NCI-H2227 (cell line): ENCODE data around the gene WDR93.

Source experiments
- DNase-seq: peaks from one replicate; lab custom pipeline; 2025; ENCODE audit not compliant: unreplicated experiment; lab: John Stamatoyannopoulos, UW

The WDR93 gene

DNA sequence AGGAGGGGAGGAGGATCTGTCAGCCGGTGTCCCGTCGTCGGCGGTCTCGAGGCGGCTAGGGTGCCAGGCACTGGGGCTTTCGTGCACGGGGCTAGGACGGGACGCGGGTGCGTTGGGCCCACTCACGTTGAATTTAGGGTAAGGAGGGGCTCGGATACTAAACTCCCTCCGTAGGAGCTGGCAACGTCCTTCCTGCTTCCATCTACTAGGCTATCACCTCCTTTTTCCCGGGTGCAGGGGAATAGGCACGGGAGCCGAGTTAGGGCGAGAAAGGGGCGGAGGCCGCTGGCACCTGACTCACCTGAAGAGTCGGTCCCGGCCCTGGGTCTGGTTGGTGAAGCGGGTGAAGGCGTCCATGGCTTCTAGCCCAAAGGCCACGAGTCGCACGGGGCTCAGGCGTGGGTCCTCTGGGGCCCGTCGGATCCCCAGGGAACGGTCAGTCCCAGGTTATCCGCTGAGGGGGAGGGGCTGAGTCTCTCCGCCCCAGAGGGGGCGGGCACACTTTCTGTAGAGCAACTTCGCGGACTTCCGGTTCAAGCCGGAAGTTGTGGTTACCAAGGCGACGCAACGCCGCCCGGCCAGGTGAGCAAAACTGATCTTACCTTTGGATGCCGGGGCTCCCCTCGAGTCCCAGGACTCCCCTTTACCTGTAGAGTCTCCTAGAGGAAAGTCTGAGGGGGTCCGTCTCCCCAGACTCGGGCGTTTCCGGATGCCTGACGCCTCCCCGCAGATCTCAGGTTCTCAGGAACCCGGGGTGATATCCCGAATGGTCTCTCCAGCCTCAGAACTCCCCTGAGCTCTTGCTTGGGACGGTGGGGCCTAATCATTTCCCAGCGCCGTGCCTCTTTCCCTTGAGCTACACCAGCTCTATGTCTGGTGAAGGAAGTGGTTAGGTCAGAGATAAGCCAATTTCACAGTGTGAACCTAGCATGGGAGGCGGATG is at the start of gene WDR93, which contains the start of gene PEX11A:
Gene WDR93 (plus strand): TSS at position 536 of the 943 bp plus-strand sequence. CDS start 10,936 bp downstream, outside the sequence.
Gene PEX11A (minus strand): TSS at position 479 of the 943 bp plus-strand sequence. CDS start 122 bp downstream, at position 357.
- peak; percentile 82 for DNase-seq

DNA sequence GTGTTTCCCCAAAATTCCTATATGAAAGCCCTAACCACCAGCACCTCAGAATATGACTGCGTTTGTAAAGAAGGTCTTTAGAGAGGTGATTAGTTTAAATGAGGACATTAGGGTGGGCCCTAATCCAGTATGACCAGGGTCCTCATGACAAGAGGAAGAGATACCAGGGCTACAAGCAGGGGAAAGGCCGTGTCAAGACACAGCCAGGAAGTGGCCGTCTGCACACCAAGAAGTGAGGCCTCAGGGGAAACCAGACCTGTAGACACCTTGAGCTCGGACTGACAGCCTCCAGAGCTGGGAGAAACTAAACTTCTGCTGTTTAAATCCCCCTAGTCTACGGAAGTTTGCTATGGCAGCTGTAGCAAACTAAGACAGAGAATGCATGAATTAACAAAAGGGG is 49.6 kb upstream of the WDR93 start:
- no peak for DNase-seq

GRCh38 chr15:89642106-89642505 is 48.5 kb upstream of the WDR93 start:
- DNase-seq: no peak

GRCh38 chr15:89645680-89646079 is 44.9 kb upstream of the WDR93 start:
- no peak for DNase-seq

DNA sequence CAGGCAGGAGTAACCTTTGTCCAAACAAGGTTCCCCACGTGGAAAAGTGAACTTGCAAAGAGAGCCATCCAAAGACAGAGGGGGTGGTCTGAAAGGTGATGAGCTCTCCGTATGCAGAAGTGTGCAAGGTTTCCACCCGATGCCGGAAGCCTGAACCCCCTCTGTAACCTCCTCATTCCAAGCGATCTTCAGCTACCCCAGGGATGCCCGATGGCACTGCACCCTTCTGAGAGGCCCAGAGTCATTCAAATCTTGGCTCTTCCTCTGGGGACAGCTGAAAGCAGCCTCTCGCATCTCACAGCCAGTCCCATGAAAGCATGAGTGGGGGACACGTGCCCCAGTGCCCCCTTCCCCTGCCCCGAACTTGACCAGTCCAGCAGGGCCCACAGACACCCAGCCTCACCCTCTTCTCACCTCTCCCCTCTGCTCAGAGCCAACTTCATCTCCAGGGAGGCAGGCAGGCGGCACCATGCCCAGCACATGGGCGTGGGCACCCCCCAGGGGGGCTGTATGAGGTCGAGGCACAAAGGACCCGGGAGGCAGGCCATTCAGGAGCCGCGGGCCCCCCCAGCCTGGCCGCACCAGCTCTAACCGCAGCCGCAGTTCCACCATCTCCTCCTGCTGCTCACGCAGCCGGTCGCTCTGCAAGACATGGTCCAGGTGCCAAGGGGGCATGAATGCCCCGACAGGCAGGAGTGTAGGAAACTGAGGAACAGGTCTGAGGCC is 44.0 kb upstream of the WDR93 start:
- no peak for DNase-seq

DNA sequence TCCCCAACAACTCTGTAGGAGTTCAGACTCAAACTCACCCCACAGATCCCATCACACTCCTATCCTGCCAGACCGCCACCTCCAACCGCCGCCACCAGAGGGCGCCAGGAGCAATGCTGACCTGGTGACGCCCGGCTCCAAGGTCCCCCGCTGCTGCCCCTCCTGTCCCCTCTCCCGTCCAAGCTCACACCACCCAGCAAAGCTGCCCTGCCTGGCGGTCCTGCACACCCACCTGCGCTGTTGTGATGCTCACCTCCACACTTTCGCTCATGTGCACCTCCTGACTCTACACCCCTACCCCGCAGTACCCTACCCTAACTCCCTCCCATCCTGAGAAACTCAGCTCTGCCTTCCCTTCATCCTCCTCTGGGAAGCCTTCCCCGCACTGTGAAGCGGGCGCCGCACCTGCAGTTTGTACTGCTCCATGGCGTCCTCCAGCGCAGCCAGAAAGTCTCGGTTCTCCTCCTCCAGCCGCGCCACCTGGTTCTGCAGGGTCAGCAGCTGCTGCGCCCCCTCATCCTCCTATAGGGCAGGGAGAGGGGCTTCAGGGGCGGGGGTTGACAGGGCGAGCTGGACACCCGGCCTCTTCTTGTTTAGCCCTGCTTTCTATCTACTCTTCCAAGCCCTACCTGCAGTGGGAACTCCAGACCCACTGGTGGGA is 43.3 kb upstream of the WDR93 start:
- no peak for DNase-seq

DNA sequence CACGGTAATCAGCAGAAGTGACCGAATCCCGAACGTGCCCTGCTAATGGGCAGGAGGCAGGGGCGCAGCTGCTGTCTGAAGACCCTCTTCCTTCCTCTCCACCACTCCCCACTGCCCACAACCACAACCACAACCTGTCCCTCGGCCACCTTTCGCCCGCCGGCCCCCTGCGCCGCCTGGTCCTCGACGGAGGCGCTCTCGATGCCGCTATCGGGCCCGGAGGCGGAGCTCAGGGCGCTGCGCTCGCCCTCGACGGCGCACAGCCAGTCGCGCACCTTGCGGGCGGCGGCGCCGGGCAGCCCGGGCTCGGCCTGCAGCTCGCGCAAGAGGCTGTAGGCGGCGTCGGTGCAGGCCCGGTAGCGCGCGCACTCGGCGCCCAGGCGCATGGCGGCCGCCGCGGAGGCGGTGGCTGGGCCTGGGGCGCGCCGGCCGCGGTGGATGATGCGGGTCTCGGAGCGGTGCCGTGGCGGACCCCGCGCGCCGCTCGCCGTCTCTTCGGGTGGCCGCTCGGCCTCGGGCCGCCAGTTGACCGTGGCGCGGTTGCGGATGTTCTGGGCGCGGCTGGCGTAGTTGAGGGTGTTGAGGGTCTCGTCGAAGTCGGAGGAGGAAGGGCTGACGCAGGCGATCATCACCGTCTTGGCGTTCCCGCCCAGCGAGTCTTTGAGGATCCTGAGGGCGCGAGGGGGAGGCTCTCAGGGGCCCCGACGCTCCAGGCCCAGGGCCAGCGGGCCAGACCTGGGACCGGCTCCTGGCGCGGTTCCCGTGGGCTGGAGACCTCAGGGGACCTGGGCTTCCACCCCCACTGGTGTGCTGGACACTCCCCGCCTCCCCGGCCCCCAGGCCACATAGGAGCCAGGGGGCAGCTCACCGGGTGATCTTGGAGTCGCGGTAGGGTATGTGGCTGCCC is 42.3 kb upstream of the WDR93 start:
- no peak for DNase-seq

DNA sequence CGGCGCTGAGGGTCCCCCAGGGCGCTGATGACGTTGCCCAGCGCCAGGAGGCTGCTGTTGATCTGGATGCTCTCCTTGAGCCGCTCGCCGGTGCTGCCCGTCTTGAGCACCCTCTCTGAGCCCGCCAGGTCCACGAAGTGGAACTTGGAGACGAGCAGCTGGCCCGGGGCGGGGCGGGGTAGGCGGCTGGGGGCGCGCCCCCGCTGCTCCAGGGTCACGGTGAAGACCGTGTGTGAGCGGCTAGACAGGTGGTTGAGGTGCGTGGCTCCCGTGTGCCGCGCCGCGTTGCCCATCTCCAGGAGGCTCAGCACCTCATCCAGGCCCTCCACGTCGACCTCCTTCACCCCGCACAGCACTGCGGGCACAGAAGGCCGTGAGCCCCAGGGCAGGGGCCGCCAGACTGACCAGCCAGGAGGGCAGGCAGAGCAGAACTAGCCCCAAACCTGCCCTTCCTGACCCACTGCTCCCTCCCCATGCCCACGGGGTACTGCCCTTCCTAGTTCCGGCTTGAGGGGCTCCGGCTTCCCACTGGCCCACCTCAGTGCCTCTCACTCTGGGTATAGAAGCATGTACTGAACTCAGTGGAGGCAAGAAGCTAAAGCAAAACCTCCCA is 41.5 kb upstream of the WDR93 start:
- no peak for DNase-seq

GRCh38 chr15:89649716-89650115 is 40.9 kb upstream of the WDR93 start:
- no peak for DNase-seq

DNA sequence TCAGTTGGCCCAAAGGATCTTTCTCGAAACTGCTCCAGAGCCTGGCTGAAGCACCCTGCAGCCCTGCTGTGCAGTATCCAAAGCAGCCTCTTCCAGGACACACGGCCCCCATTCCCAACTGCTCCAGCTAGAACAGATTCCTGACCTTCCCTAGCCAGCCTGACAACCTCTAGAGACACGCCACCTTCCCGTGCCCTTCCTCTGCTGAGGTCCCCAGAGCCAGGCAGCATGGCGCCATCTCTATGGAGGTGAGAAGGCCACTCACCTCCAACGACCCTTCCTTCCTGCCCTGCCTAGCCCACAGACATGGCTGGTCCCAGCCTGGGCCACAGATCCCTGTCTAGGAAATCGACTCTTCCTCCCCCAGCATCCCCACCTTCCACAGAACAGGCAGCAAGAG is 38.5 kb upstream of the WDR93 start:
- no peak for DNase-seq

GRCh38 chr15:89652666-89653065 is 37.9 kb upstream of the WDR93 start:
- no peak for DNase-seq

DNA sequence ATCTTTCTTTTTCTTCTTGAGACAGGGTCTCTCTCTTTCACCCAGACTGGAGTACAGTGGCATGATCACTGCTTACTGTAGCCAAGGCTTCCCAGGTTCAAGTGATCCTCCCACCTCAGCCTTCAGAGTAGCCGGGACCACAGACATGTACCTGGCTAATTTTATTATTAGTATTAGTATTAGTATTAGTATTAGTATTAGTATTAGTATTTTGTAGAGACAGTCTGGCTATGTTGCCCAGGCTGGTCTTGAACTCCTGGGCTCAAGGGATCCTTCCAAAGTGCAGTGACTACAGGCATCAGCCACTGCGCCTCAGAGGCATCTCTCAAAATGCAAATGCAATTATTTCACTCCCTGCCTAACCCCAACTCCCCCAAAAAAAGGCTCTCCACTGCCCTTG is 37.0 kb upstream of the WDR93 start:
- DNase-seq: no peak

DNA sequence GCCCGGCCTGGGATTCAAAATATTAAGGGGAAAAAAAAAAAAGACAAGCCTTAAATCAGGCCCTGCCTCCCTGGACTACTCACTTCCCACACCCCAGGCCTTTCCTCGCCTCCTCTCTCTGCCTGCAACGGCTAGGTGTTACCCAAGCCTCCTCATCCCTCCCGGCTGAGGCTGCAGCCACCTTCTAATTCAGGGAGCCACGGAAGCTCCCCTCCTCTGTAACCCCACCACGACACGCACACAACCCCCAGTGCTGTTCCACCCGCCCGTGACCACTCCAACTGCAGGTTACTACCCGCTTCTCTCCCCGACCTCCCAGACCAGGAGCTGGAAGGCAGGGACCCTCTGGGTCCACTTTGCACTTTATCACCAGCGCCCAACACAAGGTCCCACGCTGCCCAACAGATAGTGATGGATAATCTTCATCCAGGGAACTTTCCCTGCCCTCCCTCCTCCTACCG is 36.3 kb upstream of the WDR93 start:
- no peak for DNase-seq

DNA sequence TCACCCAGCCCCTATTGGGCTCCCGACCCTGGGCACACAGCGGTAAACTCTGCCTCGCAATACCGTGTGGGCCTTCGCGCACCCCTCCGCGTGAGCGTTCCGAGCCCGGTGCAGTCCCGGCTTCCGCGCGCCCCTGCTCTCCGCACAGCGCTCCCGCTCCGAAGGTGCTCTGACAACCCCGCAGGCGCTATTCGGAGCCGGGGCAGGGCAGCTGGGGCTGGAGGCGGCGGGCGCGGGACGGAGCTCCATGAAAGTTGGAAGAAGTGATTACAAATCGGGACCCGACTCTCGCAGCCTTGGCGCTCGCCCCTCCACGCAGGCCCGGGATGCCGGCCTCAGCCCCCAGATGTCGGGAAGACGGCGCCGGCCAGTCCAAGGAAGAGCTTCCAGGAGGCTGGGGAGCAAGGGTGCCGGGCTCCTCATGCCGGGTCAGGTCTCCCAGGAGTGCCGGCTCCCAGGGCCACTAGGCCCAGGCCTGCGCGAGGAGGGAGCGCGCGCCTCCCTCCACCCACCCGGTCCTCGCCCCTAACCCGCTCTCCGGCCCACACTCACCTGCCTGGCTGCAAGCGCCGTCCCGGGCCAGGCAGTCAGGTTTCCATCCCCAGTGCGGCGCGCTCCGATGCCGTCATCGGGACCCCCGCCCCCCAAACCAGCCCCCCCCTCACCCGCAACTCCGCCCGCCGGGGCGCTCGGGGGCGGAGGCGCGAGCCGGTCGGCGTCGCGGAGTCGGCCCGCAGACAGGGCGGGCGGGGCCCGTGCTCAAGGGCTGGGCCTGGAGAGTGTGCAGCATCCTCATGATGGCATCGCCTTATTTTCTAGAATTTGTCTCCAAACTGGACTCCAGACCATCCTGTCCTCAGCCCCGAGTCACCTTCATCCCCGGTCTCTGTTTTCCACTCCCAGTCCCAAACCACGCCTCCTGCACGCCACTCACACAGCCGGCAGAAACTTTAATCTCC is 35.5 kb upstream of the WDR93 start, which contains the start of gene KIF7:
Gene KIF7 (minus strand): TSS at position 621 of the 959 bp plus-strand sequence. CDS start 2,537 bp downstream, outside the sequence.
- DNase-seq: peak; percentile 86

- no peak for DNase-seq
Measured at GRCh38 chr15:89656116-89656815, 34.3 kb upstream of the WDR93 start.

DNA sequence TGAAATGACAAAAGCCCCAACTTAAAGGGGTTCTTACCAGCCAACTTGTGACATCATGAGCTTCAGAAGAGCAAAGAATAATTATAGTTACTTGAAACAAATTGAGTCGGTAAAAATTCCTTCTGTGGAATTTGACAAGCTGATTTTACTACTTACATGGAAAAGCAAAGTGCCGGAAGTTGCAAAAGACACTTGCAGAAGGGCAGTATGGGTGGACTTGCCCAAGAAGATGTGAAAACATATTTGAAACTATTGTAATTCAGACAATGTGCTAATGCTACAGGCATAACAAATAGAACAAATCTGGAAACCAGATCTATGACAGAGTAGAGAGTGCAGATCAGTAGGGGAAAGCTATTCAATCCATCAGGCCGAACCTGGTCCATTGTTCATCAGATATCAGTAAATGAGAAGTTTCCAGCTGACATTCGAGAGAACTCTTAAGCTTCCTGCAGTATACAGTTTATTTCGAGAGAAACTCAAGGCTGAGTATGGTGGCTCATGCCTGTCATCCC is 32.9 kb upstream of the WDR93 start:
- DNase-seq: no peak

- DNase-seq: no peak
Measured at GRCh38 chr15:89659295-89659694, 31.3 kb upstream of the WDR93 start.

DNA sequence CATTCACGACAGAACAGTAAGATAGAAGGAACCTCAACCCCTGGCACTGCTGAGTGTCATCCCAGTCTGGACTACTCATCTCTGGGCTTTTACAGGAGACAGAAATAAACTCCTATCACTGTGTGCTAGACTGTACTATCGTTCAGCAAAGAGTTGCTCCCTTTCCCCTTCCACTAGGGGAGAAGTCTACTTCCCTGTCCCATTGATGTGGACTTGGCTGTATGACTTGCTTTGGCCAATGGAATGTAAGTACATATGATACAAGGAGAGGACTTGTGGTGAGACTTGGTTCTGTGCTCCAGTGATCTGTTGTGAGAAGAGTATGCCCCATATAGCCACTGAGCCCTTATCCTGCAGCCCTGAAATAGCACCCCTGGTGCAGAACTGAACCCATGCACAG is 30.1 kb upstream of the WDR93 start:
- no peak for DNase-seq
